Measurements from ENCODE around the gene SMARCA2. TPM values are rescaled to one million over a fixed set of nuclear protein-coding genes. Genes with fewer than 3 reads are reported as not detected.

Gene SMARCA2
- total and polyA plus RNA-seq, 12 donors, result 38.3 to 192 (median 142) TPM

DNA sequence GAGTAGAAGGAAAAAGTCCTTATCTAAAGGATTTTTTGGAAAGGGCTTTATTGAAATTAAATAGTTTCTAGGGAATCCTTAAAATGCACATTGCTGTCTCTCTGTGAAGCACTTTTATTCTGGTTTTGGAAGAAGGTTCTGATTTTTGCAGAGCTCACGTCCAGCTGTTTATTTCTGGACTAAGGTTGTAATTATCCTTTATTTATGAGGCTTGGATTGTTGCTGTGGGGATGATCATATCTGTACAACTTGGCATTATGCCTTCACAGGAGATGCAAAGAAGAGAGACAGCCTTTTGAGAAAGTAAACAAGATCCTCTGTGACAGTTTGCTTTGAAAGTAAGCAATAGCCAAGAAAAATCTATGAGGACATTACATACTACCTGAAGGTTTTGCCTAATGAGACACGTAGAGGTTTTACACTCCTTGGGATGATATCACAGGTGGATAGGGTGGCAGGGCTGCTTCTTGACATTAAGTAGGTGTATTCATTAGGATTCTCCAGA lies 14.6 kb downstream of the SMARCA2 start:
- Histone ChIP-seq H3K9me3 (replicated peaks in 1 of 3) (no peaks in the 10 kb centered on the region), H3K4me3 (no peak overlapping the region), H3K27ac (no peak overlapping the region), H3K27me3 (no peaks in the 10 kb centered on the region), H3K36me3 (replicated peaks in 1 of 2) (peaks cover 0 to 22% of the 10 kb centered on the region in 2 donors), H3K4me1 (replicated peaks in 1 of 2) (peaks cover 10 to 60% of the 10 kb centered on the region in 2 donors)
- intact Hi-C loops (cut with DNase I), result no loop called here
- WGBS, 4 donors, result 45 to 61% (median 53%) methylated on average over 2 of the region's 2 CpGs
- TF ChIP-seq, protein P1, sequence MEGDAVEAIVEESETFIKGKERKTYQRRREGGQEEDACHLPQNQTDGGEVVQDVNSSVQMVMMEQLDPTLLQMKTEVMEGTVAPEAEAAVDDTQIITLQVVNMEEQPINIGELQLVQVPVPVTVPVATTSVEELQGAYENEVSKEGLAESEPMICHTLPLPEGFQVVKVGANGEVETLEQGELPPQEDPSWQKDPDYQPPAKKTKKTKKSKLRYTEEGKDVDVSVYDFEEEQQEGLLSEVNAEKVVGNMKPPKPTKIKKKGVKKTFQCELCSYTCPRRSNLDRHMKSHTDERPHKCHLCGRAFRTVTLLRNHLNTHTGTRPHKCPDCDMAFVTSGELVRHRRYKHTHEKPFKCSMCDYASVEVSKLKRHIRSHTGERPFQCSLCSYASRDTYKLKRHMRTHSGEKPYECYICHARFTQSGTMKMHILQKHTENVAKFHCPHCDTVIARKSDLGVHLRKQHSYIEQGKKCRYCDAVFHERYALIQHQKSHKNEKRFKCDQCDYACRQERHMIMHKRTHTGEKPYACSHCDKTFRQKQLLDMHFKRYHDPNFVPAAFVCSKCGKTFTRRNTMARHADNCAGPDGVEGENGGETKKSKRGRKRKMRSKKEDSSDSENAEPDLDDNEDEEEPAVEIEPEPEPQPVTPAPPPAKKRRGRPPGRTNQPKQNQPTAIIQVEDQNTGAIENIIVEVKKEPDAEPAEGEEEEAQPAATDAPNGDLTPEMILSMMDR (IDR thresholded peaks at IDR 0.05), result no peak
- no peak for TF ChIP-seq POLR2A (IDR thresholded peaks at IDR 0.05)
- no peak for DNase-seq

DNA sequence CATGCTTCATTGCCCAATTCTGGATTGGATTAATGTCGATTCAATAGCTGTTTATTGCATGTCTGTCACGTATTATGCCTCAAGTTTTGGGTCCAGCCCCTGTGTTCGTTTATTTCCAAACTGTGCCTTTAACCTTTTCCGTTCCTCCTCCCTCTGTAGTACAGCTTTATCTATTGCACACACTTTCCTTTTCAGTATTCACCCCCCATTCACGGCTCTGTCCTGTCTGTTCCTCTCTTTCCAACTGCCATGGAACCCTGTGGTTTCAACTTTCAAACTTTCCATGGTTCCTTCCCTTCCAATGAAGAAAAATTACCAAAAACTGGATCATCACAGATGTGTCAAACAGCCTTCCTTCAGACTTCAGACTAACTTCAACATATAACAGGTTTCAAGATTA lies 17.1 kb downstream of the SMARCA2 start:
- H3K4me1 ChIP-seq (replicated peaks in 1 of 2), result peaks cover 0 to 35% of the 10 kb centered on the region in 2 donors
- TF ChIP-seq POLR2A (IDR thresholded peaks at IDR 0.05), result no peak
- TF ChIP-seq, protein P1 (IDR thresholded peaks at IDR 0.05), result no peak
- H3K27ac ChIP-seq, result no peak overlapping the region
- WGBS, 4 donors, result 66 to 76% (median 70%) methylated on average over 5 of the region's 5 CpGs
- no peak overlapping the region for H3K4me3 ChIP-seq
- intact Hi-C loops (cut with DNase I), result no loop called here
- peaks cover 0 to 23% of the 10 kb centered on the region in 2 donors for H3K36me3 ChIP-seq (replicated peaks in 1 of 2)
- no peaks in the 10 kb centered on the region for H3K9me3 ChIP-seq (replicated peaks in 1 of 3)
- DNase-seq, result no peak
- no peaks in the 10 kb centered on the region for H3K27me3 ChIP-seq

DNA sequence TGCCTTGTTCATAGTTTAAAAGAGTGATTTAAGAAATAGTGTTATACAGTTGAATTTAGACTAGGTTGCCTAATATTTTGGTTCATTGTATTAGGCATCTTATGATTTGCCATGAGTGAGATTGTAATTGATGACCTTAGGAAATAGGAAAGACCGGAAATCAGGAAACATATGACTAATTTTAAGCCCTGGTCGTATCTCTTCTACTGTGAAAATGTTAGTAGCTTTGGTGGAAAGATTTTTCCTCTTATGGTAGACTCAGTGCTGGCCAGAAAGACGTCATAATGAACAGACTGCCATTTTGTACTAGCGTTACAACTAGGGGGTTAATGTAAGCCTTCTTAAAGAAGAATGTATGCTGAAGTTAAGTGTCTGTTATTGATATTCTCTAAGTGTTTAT lies 21.7 kb downstream of the SMARCA2 start:
- no peak for DNase-seq
- intact Hi-C loops (cut with DNase I), result no loop called here
- Histone ChIP-seq H3K27me3 (no peaks in the 10 kb centered on the region), H3K4me1 (replicated peaks in 1 of 2) (peaks cover 0 to 1% of the 10 kb centered on the region in 2 donors), H3K27ac (no peak overlapping the region), H3K9me3 (replicated peaks in 1 of 3) (no peaks in the 10 kb centered on the region), H3K36me3 (replicated peaks in 1 of 2) (peaks cover 0 to 60% of the 10 kb centered on the region in 2 donors), H3K4me3 (no peak overlapping the region)
- WGBS, 4 donors, result 72 to 76% (median 73%) methylated on average over 4 of the region's 4 CpGs
- TF ChIP-seq, protein P1 (IDR thresholded peaks at IDR 0.05), result no peak
- no peak for TF ChIP-seq POLR2A (IDR thresholded peaks at IDR 0.05)

DNA sequence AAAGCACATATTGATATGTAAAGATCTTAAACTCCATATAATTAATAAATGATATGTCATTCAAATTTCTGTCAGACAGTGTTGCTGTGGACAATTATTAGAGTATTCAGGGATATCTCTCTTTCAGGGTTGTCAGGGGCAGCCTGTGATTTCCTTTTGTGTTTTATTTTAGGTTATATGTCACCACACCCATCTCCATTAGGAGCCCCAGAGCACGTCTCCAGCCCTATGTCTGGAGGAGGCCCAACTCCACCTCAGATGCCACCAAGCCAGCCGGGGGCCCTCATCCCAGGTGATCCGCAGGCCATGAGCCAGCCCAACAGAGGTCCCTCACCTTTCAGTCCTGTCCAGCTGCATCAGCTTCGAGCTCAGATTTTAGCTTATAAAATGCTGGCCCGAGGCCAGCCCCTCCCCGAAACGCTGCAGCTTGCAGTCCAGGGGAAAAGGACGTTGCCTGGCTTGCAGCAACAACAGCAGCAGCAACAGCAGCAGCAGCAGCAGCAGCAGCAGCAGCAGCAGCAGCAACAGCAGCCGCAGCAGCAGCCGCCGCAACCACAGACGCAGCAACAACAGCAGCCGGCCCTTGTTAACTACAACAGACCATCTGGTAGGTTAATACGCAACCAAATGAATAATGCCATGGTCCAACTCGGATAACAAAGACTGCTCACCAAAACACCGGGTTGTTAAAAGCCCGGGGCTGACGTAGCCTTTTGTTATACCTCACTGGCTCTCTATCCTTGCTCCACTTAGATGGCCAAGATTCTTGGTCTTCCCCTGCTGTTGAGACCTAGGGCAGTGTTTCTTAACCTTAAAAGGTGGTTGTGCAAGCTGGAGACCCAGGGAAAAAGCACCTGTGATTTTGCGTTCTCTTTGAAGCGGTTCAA lies 24.4 kb downstream of the SMARCA2 start:
- no peak overlapping the region for H3K4me3 ChIP-seq
- TF ChIP-seq POLR2A (IDR thresholded peaks at IDR 0.05), result no peak
- TF ChIP-seq, protein P1 (IDR thresholded peaks at IDR 0.05), result no peak
- H3K4me1 ChIP-seq (replicated peaks in 1 of 2), result no peaks in the 10 kb centered on the region
- H3K27ac ChIP-seq, result no peak overlapping the region
- no peaks in the 10 kb centered on the region for H3K9me3 ChIP-seq (replicated peaks in 1 of 3)
- no peak for DNase-seq
- 67 to 92% (median 78%) methylated on average over 14 to 20 of the region's 20 CpGs for WGBS, 4 donors
- intact Hi-C loops (cut with DNase I), result no loop called here
- H3K36me3 ChIP-seq (replicated peaks in 1 of 2), result peaks cover 0 to 43% of the 10 kb centered on the region in 2 donors
- H3K27me3 ChIP-seq, result no peaks in the 10 kb centered on the region

Measured in adrenal gland (tissue), 12 donors.